A673 (cell line): ENCODE data around the gene QDPR. TPM values are rescaled to one million over a fixed set of nuclear protein-coding genes. Genes with fewer than 3 reads are reported as not detected.

Experiments
- BruUV-seq: library from RNA; stranded (reverse); fragments of 400-500 nt; replicated peaks from 2 replicates; lab custom pipeline; 2021; lab: Mats Ljungman, UMichigan
- CTCF ChIA-PET: fragments of 300-600 bp; sonication (Branson Sonifier 250); formaldehyde crosslinking; loops from one replicate; lab custom pipeline; 2022; ENCODE audit warnings: antibody characterized with exemption; lab: Charles Lee
- POLR2A ChIA-PET: fragments of 300-600 bp; sonication (Branson Sonifier 250); formaldehyde crosslinking; loops from one replicate; lab custom pipeline; 2022; ENCODE audit warnings: antibody characterized with exemption; ENCODE audit not compliant: low non-redundant PET; lab: Charles Lee
- DNase-seq: peaks from one replicate; pipeline ENCODE4 v3.0.0-alpha.2; 2015; ENCODE audit warnings: low spot score
- H3K27ac ChIP-seq: fragments of 200-600 bp; sonication (generic); 2 replicates; pipeline ENCODE4 v1.5.1; 2016; ENCODE audit warnings: mixed run types, low read depth, mild to moderate bottlenecking, mixed read lengths, antibody characterized with exemption, low read length; ENCODE audit not compliant: poor library complexity, severe bottlenecking
- H3K27me3 ChIP-seq: fragments of 200-600 bp; sonication (generic); replicated peaks from 2 replicates; pipeline ENCODE4 v1.6.1; 2017; ENCODE audit warnings: mixed run types, low read depth, mild to moderate bottlenecking, mixed read lengths, antibody characterized with exemption, low read length; ENCODE audit not compliant: insufficient read depth, poor library complexity
- H3K36me3 ChIP-seq: fragments of 200-600 bp; sonication (generic); 2 replicates; pipeline ENCODE4 v1.6.1; 2016; ENCODE audit warnings: mixed run types, mild to moderate bottlenecking, mixed read lengths, antibody characterized with exemption, low read length; ENCODE audit not compliant: insufficient read depth, poor library complexity, severe bottlenecking
- H3K4me1 ChIP-seq: fragments of 200-600 bp; sonication (generic); 2 replicates; pipeline ENCODE4 v1.6.1; 2017; ENCODE audit warnings: mixed run types, mild to moderate bottlenecking, mixed read lengths, antibody characterized with exemption, low read length; ENCODE audit not compliant: insufficient read depth, poor library complexity, severe bottlenecking
- H3K4me3 ChIP-seq: fragments of 200-600 bp; sonication (generic); 2 replicates; pipeline ENCODE4 v1.5.1; 2016; ENCODE audit warnings: low read depth, mixed run types, mild to moderate bottlenecking, mixed read lengths, low read length; ENCODE audit not compliant: poor library complexity, severe bottlenecking
- H3K9me3 ChIP-seq: fragments of 200-600 bp; sonication (generic); 2 replicates; pipeline ENCODE4 v1.6.1; 2016; ENCODE audit warnings: mixed run types, low read depth, mild to moderate bottlenecking, mixed read lengths, antibody characterized with exemption, low read length; ENCODE audit not compliant: poor library complexity, severe bottlenecking
- CTCF ChIP-seq: fragments of 300-800, 200-600 bp; sonication (generic); conservative IDR thresholded peaks from 2 replicates; pipeline ENCODE4 v1.5.1; 2017; ENCODE audit warnings: low read depth, mild to moderate bottlenecking, antibody characterized with exemption, low read length, moderate library complexity, mixed read lengths
- EZH2 ChIP-seq: fragments of 200-600 bp; sonication (generic); IDR thresholded peaks from 2 replicates; pipeline ENCODE4 v1.6.1; 2017; ENCODE audit warnings: borderline replicate concordance, low read depth, mild to moderate bottlenecking, mixed read lengths, antibody characterized with exemption, low read length; ENCODE audit not compliant: poor library complexity, severe bottlenecking
- intact Hi-C: fragments of 100-400 bp; cut with micrococcal nuclease; formaldehyde crosslinking; loops from one replicate; pipeline ENCODE4 v1.10.0; 2022; ENCODE audit not compliant: unreplicated experiment
- total RNA-seq: library from RNA; stranded (reverse); gene quantifications from 2 replicates; pipeline ENCODE4 v1.2.3, GENCODE V29; 2021

The QDPR gene
- total RNA-seq, 1 experiment from 2014 or later = 14.7 TPM

DNA sequence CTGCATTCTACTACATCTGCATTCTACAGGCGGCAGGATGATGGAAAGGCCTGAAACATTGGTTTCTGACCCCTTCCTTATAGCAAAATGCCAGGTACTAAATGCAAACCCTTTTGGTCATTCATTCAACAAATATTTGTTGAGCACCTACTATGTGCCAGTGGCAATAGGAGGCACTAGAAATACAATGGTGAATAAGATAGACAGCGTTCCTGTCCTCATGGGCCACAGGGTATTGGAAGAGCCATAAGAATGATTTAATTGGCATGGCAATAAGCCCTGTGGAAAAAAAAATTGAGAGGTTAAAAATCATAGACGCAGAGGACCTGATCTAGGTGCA is 47.8 kb upstream of the QDPR start:
- Histone ChIP-seq H3K4me1 (no peaks in the 10 kb centered on the region), H3K9me3 (no peaks in the 10 kb centered on the region), H3K36me3 (no peaks in the 10 kb centered on the region), H3K27ac (no peak overlapping the region), H3K27me3 (no peaks in the 10 kb centered on the region), H3K4me3 (no peak overlapping the region)
- TF ChIP-seq EZH2 (no peak), CTCF (no peak)
- ChIA-PET CTCF (no interaction called here), POLR2A (no interaction called here)
- no TSS peak for BruUV-seq
- intact Hi-C loops = no loop called here
- DNase-seq = no peak

DNA sequence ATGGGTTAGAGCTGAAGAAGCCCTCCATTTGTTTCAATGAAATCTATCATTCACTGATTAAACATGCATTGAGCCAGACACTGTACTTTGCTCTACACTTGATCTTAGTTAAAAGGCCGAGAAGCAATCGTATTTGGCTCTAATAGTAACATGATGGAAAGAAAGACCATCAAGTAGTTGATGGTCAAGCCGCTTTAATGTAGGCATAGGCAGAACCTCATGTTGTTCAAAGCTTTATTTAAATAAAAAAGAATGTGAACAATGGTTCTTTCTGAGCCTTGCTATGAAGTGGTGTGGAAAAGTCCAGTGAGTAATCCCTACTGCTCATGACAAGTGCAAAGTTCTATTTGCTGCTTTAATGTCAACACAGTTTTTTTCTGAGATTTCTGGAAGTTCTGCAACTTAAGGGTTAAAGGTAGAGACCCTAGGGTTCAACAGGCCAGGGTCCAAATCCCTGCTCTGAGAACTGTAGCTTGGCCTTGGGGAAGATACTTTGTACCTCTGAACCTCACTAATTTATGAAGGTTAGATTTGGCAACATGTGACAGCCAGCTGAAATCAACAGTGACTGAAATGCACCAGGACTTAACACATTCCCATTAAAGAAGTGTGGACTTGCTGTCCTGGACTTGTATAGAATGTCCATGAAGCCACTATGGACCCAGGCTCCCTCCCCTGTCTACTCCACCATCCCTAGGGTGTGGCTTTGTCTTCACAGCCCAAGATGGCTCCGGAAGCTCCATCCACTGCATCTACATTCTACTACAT is 47.2 kb upstream of the QDPR start:
- ChIA-PET CTCF (no interaction called here), POLR2A (no interaction called here)
- Histone ChIP-seq H3K27me3 (no peaks in the 10 kb centered on the region), H3K27ac (no peak overlapping the region), H3K36me3 (no peaks in the 10 kb centered on the region), H3K4me1 (no peaks in the 10 kb centered on the region), H3K4me3 (no peak overlapping the region), H3K9me3 (no peaks in the 10 kb centered on the region)
- TF ChIP-seq EZH2 = no peak
- TF ChIP-seq CTCF = no peak
- intact Hi-C loops = no loop called here
- DNase-seq = no peak
- no TSS peak for BruUV-seq

- DNase-seq = no peak
- no peak for TF ChIP-seq EZH2
- TF ChIP-seq CTCF = no peak
- CTCF ChIA-PET = no interaction called here
- Histone ChIP-seq H3K9me3 (no peaks in the 10 kb centered on the region), H3K27me3 (no peaks in the 10 kb centered on the region), H3K4me3 (no peak overlapping the region), H3K36me3 (no peaks in the 10 kb centered on the region), H3K4me1 (no peaks in the 10 kb centered on the region), H3K27ac (no peak overlapping the region)
- POLR2A ChIA-PET = no interaction called here
- BruUV-seq = no TSS peak
- intact Hi-C loops = no loop called here
These were observed 46.0 kb upstream of the QDPR start for GRCh38 chr4:17557880-17558279.
